A549 (cell line): ENCODE data around the gene KDM5B.

Experiments
- CEBPB ChIP-seq, 2 experiments: fragments of >200 bp in 1 of 2; sonication (Bioruptor Twin) in 1 of 2; formaldehyde crosslinking in 1 of 2; IDR thresholded peaks; 2 replicates each; pipeline ENCODE4 v1.6.1; 2012 to 2016
- CHD2 ChIP-seq: fragments of 150-350 bp; IDR thresholded peaks from 2 replicates; pipeline ENCODE4 v1.6.1; 2014; ENCODE audit warnings: low read length; ENCODE audit not compliant: partially characterized antibody
- CTCF ChIP-seq: fragments of >200 bp; sonication (Bioruptor Twin); formaldehyde crosslinking; IDR thresholded peaks from 3 replicates; pipeline ENCODE4 v1.5.1; 2016
- JUN ChIP-seq, 2 experiments: fragments of >200 bp; sonication (Bioruptor Twin); formaldehyde crosslinking; IDR thresholded peaks; 2 replicates in 1 of 2; 3 replicates in 1 of 2; pipeline ENCODE4 v1.6.1; 2016 to 2017
- MAFK ChIP-seq: fragments of 450-650 bp; IDR thresholded peaks from 2 replicates; pipeline ENCODE4 v1.6.1; 2014; ENCODE audit not compliant: partially characterized antibody
- MAX ChIP-seq: IDR thresholded peaks from 2 replicates; pipeline ENCODE4 v1.6.1; 2012
- POLR2A ChIP-seq: IDR thresholded peaks from 2 replicates; pipeline ENCODE4 v1.6.1; 2012; ENCODE audit warnings: mild to moderate bottlenecking, low read length
- TP53 ChIP-seq: fragments of 250-450 bp; sonication (Bioruptor Pico); IDR thresholded peaks from 2 replicates; pipeline ENCODE4 v1.5.0; 2021; ENCODE audit warnings: mild to moderate bottlenecking, moderate library complexity

- TF ChIP-seq CTCF, result no peak
- no peak for TF ChIP-seq MAFK
- TF ChIP-seq TP53 (CRISPR knock-in tag), result no peak
- TF ChIP-seq MAX, result no peak
- TF ChIP-seq POLR2A, result no peak
- TF ChIP-seq JUN (IDR thresholded peaks at IDR 0.05), result no peak
- no peak for TF ChIP-seq CHD2
- TF ChIP-seq CEBPB (IDR thresholded peaks at IDR 0.05), result no peak
These were observed 10.0 kb downstream of the KDM5B start for GRCh38 chr1:202798260-202798659.
